NCI-H460 (cell line): ENCODE data around the gene MYG1. TPM values are rescaled to one million over a fixed set of nuclear protein-coding genes. Genes with fewer than 3 reads are reported as not detected.

Source experiments
- DNase-seq: peaks from one replicate; pipeline ENCODE4 v3.0.0-alpha.2; 2016; ENCODE audit warnings: low read depth; ENCODE audit errors: extremely low read depth
- polyA plus RNA-seq: library from polyadenylated mRNA; depleted of rRNA; stranded (reverse); fragments of >200 nt; gene quantifications from 2 replicates; pipeline ENCODE4 v1.2.3, GENCODE V29; 2014; cell fraction: nucleus; rRNA removed
- total RNA-seq: library from RNA; depleted of rRNA; stranded (reverse); fragments of >200 nt; shearing (Covaris generic); gene quantifications from 2 replicates; pipeline ENCODE4 v1.2.3, GENCODE V29; 2014; rRNA removed

The MYG1 gene
- 112 and 124 TPM in 2 replicates for total RNA-seq
- 60.8 and 68.9 TPM in 2 replicates for polyA plus RNA-seq

- peak; percentile 85 for DNase-seq
These were observed at the start of gene MYG1 for GRCh38 chr12:53299454-53300180. Gene MYG1 (plus strand): TSS chr12:53299695. CDS start chr12:53299738, 43 bp downstream.

- DNase-seq = peak; percentile 67
These were observed 47.8 kb upstream of the MYG1 start for GRCh38 chr12:53251477-53252348.

- DNase-seq = peak; percentile 4
These were observed 47.1 kb upstream of the MYG1 start for GRCh38 chr12:53252349-53252916.

- DNase-seq = no peak
These were observed 46.2 kb upstream of the MYG1 start for GRCh38 chr12:53253298-53253697.

GRCh38 chr12:53254816-53255545 is 44.5 kb upstream of the MYG1 start:
- DNase-seq = no peak

- no peak for DNase-seq
These were observed 43.5 kb upstream of the MYG1 start for GRCh38 chr12:53255996-53256395.

GRCh38 chr12:53258541-53259539 is 40.7 kb upstream of the MYG1 start:
- no peak for DNase-seq

GRCh38 chr12:53259891-53260290 is 39.6 kb upstream of the MYG1 start:
- no peak for DNase-seq

GRCh38 chr12:53265783-53266182 is 33.7 kb upstream of the MYG1 start:
- no peak for DNase-seq

GRCh38 chr12:53267306-53267998 is 32.0 kb upstream of the MYG1 start:
- DNase-seq = no peak

- DNase-seq = peak; percentile 56
These were observed 31.4 kb upstream of the MYG1 start, which contains the start of gene ESPL1 for GRCh38 chr12:53267999-53268629. Gene ESPL1 (plus strand): TSS chr12:53268299. CDS start chr12:53268767, 468 bp downstream.

GRCh38 chr12:53268630-53269562 is 30.6 kb upstream of the MYG1 start:
- DNase-seq = no peak

- DNase-seq = no peak
These were observed 25.1 kb upstream of the MYG1 start for GRCh38 chr12:53274445-53274844.

- no peak for DNase-seq
These were observed 23.0 kb upstream of the MYG1 start for GRCh38 chr12:53276511-53276910.

GRCh38 chr12:53277981-53278380 is 21.5 kb upstream of the MYG1 start:
- DNase-seq = no peak

- no peak for DNase-seq
These were observed 20.1 kb upstream of the MYG1 start for GRCh38 chr12:53279283-53279869.
